ENCODE measurements around the gene DUSP8.
"Not testable (repeated sequence)": the region's sequence is repeated elsewhere in the genome, so short reads cannot be mapped to it uniquely, and the experiment has no call there.

DUSP8 gene

DNA sequence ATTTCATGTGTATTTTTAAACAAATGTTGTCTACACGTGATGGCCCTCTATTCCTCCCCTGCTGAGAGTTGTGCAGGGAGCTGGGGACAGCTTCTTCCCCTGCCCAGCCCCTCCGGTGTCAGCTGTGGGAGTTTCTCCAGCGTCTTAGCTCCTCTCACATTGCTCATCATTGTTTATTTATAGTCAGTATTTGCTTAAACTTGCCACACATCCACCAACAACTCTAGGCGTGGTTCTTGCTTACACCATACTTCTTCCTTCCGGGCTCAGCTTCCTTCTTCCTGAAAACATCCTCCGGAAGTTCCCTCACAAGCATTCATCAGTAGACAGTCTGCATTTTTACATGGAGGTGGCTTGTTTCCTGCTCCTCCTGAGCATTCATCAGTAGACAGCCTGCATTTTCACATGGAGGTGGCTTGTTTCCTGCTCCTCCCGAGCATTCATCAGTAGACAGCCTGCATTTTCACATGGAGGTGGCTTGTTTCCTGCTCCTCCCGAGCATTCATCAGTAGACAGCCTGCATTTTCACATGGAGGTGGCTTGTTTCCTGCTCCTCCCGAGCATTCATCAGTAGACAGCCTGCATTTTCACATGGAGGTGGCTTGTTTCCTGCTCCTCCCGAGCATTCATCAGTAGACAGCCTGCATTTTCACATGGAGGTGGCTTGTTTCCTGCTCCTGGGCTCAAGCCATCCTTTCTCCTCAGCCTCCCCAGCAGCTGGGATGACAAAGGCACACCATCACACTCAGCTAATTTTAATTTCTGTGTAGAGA lies 17.3 kb upstream of the DUSP8 start:
- DNase-seq = not testable (repeated sequence)

DNA sequence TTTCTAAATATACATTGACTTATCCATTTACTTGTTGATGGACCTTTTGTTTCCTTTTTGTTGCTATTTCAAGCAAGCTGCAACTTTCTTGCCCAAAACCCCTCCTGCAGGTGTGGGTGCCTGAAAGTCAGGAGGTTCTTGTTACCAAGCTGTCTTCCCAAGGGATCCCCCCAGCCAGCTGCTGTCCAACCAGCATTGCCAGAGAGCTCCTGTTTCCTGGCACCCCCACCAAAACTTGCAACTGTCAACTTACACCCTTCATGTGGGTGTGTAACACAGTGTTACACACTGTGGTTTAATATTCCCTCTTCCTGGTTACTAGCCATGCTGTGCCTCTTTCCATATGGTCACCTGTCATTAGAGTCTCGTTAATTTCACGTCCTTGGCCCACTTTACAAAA lies 14.6 kb upstream of the DUSP8 start:
- no peak for DNase-seq

DNA sequence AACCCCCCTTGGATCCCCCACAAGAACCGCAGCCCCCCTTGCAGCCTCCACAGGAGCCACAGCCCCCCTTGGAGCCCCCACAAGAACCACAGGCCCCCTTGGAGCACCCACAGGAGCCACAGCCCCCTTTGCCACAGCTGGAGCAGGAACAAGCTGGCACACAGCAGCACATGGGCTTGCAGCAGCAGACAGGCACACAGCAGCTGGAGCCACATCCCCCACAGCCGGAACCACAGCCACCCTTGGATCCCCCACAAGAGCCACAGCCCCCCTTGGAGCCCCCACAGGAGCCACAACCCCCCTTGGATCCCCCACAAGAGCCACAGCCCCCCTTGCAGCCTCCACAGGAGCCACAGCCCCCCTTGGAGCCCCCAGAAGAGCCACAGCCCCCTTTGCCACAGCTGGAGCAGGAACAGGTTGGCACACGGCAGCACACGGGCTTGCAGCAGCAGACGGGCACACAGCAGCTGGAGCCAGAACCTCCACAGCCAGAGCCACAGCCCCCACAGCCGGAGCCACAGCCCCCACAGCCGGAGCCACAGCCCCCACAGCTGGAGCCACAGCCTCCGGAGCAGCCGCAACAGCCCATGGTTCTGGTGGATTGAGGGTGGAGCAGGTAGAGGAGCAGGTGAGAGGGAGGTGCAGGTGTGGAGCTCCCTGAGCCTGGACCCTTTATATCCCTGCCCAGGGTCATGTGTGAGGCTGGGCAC lies 12.7 kb upstream of the DUSP8 start, which contains the start of gene KRTAP5-1:
Gene KRTAP5-1, minus strand, starts transcription at position 623 of the 710 bp plus-strand sequence. Its CDS starts 34 bp downstream, at position 589.
- DNase-seq = not testable (repeated sequence)

DNA sequence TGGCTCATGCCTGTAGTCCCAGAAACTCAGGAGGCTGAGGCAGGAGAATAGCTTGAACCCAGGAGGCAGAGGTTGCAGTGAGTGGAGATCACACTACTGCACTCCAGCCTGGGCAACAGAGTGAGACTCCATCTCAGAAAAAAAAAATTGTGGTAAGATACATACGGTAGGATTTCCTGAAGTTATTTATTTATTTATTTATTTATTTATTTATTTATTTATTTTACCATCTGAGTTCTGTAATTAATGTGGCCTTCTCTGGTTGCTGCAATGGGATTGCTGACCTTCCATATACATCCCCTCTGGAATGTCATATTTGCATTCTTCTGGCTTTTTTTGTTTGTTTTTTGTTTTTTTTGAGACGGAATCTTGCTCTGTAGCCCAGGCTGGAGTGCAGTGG lies 10.8 kb upstream of the DUSP8 start:
- not testable (repeated sequence) for DNase-seq

DNA sequence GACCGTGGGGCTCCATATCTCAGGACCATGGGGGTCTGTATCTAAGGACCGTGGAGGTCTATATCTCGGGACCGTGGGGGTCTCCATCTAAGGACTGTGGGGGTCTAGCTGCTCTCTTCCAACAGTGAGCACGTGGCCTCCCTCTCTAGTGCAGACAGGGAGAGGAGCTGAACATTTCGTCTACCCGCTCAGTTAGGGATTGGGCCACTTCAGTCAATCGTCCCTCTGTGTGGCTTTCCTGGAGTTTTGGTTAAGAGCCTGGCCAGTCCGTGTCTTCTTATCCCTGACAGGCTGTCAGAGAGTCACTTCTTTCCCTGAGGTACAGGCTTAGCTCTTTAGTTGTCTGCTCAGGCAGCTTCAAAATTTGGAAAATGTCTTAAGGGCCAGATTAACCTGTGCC lies 9.9 kb upstream of the DUSP8 start:
- DNase-seq = no peak

DNA sequence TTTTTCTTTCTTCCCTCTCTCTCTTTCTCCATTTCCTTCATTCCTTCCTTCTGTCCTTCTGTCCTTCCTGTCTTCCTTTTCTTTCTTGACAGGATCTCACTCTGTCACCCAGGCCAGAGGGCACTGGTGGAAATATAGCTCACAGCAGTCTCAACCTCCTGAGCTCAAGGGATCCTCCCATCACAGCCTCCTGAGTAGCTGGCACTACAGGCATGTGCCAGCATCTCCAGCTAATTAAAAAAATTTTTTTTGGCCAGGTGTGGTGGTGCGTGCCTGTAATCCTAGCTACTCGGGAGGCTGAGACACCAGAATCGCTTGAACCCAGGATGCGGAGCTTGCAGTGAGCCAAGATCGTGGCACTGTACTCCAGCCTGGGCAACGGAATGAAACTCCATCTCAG lies 4.8 kb upstream of the DUSP8 start:
- no peak for DNase-seq

DNA sequence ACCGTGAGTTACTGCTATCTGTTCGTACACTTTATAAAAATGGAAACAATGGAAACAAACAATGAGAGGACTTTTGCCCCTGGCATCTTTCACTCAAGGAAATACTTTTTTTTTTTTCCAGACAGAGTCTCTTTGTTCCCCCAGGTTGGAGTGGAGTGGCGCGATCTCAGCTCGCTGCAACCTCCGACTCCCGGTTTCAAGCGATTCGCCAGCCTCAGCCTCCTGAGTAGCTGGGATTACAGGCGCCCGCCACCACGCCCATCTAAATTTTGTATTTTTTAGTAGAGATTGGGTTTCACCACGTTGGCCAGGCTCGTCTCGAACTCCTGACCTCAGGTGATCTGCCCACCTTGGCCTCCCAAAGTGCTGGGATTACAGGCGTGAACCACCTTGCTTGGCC lies 3.7 kb upstream of the DUSP8 start:
- not testable (repeated sequence) for DNase-seq

DNA sequence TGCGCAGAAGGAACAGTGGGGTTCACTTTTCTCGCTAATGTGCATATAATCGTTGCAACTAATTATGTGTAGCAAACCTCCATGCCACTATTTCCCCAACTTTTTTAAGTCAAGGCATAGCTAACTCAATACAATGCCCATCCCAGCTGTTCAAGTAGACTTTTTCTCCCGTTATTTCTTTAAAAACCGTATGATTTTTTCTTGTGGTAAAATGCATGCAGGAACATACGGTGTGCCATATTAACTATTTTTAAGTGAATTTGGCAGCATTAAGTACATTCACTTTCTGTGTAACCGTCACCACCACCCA lies 2.8 kb upstream of the DUSP8 start:
- no peak for DNase-seq

DNA sequence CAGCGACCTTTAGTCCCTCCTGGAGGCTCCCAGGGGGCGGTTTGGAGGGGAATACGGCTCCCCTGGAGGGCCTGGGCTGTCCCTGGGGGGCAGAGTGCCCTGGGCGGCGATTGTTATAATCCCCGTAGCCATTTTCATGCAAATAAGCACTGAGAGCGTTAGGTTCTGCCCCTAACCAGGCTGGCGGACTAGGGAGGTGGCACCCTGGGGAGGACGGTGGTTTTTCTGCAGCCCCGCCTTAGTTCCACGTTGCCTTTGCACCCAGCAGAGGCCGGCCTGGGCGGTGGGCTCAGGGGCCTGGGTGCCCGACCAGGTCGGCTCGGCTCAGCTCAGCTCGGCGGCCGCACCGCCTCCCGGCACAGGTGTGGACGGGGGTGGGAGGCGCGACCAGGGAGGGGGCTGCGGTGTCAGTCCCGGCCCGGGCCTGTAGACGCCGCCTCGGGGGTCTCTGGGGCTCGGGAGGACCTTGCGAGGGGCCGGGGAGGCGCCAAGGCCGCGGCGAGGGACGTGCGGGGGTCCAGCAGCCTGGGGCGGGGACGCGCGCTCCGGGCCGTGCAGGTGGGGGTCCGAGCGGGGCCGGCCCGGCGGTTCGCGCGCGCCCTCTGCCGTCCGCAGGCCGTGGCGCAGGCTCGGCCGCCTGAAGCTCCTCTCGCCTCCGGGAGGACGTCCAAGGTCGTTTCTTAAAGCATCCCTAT lies 2.3 kb upstream of the DUSP8 start:
- DNase-seq = peak; percentile 85

DNA sequence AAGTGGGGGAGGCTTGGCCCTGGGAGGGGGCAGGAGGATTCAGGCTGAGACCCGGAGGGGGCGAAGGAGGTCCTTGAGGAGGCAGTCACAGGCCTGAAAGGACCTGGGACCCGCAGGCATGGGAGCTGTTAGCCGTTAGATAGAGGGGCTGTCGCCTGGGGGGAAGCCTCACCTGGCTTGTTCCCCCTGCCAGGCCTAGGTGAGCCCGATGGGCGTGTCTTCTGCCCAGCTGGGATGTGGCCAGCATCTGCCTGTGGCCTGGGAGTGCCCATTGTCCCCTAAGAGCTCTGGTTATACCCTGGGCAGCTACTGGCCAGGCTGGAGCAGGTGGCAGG lies 1.8 kb upstream of the DUSP8 start:
- no peak for DNase-seq

DNA sequence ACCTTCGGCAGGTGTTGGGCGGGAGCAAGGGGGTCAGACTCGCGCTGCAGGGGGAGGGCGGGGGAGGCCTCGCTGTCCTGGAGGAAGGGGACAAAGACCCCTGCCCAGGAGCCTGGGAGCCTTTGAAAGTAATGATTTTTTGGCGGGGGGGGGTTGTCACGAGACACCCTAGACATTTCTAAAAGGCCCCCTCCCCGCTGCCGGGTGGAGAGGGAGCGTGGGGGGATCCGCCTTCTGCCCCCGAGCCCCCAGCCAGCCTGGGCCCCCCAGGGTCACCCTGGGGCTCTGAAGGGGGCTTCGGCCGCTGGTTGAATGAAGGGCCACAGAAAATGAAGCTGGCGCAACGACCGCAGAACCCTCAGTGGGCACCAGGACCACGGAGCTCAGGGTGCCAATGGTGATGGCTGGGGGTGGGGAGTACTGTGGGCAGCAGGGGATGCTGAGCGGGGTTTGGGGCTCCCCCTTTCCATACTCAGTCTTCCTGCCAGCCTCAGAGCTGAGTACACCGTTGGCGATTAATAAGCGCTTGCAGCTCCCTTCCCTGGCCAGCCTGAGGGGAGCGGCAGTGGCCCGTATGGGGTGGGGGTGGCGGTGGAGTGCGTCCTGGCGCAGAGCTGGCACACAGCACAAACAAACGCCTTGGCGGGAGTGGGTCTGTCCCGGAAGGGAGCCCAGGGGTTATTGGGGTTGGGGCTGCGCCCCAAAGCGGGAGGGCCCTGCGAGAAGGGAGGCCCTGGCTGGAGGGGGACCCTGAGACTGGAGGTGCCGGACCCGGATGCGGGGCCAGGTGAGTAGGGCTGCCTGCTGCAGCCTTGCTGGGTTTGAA lies 1.2 kb upstream of the DUSP8 start:
- peak; percentile 46 for DNase-seq

DNA sequence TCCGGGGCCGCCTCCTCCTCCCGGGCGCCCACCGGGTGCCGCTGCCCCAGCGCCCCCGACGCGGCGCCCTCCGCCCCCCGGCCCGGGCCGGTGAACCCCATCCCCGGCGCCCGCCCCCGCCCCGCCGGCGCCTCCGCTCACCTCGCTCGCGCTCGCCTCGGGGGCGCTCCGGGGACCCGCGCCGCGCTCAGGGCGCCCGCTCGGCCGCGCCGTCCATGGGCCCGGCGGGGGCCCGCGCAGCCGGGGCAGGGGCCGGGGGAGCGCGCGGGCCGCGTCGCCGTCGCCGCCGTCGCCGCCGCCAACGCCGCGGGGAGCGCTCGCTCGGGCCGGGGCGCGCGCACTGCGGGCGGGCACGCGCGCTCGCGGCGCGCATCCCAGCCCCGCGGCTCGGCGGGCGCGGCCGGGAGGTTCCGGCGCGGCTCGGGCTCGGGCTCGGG lies 293 bp downstream of the DUSP8 start:
- no peak for DNase-seq

DNA sequence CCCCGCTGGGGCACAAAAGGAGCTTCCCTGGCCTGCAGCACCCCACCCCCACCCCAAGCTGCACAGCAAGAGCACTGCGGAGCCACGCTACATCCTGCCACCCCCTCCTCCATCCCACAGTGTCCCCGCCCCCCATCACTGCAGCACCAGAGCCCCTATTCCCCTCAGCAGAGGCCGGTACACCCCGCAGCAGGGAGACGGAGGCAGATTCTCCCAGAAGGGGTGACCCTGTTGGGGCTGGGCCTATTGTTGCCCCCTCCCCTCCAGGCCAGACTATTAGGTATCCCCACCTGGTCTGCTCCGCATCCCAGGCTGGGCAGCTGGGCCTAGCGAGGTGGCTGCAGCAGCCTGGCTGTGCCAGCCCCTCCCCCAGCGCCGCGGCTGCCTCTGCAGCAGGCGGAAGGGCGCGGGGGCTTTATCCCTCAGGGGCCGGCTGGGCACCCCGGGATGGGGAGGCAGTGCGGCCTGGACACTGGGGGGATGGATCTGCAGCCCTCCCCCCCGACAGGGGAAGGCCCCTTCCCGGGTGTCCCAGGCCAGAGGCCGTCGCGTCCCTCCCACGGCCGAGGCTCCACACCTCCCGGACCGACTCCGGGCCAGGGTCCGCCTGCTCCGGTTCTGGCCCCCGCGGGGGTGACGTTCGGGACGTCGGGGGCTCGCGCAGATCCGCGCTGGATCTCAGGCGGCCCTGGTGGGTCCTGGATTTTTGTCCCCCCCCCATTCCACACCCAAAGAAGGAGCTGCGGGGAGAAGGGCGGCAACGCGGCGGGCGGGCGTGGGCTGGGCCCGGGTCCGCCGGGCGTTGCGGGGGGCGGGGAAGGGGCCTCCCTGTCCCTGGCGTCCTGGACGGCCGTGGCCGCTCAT lies 943 bp downstream of the DUSP8 start:
- no peak for DNase-seq

DNA sequence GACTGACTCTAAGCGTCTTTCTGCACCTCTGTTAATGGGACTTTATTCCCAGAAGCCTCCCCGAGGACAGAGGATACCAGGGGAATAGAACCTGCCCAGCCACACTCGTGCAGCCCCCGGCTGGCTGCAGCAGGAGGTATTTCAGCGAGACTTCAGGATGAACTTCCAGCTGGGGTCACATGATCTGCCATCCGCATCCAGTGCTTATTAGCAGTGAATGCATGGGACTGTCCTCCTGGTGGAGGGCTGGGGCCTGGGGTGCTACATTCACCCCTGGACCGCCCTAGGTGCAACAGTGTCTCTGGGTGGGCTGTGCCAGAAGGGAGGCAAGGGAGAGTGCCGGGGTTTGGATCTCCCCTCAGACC lies 1.6 kb downstream of the DUSP8 start:
- DNase-seq = no peak

DNA sequence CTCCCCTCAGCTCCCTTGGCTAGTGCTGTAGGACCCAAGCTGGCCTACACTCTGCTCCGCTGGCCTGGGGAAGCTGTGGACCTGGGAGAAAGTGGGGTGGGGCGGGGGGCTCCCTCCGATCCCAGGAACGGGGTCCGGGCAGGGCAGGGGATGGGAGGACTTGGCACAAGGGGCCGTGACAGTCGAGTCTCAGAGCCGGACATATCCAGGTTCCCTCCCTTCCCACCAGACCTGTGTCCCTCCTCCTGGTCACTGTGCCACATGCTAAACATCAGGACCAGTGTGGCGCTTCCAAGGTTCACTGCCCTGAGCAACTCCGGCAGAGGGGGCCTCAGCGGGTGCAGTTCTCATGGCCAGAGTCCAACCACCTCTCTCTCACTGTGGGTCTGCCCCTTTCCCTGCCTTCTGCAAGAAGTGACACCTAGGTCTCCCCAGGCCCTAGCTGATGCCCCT lies 2.0 kb downstream of the DUSP8 start:
- no peak for DNase-seq

DNA sequence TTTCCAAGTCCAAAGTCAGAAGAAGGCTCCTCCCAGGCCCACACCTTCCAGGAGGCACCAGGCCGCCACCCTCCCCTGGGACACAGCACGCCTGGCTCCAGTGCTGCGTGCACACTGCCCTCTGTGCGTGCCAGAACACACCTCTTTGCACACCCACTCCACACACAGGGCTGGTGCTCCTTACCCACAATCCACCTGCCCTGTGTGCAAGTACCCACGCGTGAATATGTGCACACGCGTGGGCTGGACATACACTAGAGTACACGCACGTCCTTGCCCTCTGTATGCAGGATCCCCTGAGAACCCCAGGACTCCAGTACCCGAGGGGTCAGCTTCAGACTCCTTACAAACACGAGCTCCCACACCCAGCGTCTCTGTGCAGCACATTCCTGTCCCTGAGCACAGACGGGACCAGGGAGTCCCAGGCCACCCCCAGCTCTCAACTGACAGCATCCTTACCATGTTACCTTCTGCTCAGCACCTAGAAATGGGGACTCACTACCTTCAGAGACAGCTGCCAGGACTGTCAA lies 2.8 kb downstream of the DUSP8 start:
- no peak for DNase-seq

DNA sequence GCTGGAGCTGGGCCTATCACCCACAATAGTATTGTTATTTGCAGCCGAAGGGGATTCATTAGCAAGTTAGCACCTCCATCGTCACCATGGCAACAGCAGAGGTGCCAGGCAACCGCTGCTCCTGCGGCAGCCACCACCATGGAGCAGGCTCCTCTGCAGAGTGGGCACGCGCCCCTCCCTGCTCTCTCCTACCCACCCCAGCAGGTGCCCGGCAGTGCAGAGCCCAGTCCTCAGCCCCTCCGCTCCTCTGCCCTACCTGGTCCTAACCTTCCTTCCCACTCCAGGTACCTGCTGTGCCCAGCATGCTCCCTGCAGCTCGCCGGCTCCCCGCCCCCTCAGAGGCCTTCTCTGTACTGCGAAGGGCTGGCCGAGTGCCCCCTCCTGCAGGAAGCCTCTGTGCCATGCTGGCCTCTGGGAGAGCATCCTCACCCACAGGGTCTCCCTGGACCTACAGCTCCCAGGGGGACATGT lies 3.6 kb downstream of the DUSP8 start:
- DNase-seq = no peak

DNA sequence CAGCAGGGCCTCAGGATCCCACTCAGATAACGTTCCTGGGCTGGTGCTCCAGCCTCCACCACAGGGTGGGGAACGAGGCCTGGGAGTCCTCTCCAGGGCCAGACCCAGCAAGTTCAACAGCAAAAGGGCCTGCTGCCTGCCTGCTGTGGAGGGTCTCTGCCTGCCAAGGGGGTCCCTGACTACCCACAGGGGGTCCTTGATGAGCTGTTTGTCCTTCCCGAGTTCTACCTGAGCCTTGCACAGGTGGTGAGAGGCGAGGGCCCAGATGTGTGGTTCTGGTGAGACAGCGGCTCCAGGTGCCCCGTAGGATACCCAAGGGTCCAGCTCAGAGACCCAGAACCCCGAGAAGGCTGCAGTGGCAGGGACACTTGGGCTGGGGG lies 4.4 kb downstream of the DUSP8 start:
- no peak for DNase-seq

DNA sequence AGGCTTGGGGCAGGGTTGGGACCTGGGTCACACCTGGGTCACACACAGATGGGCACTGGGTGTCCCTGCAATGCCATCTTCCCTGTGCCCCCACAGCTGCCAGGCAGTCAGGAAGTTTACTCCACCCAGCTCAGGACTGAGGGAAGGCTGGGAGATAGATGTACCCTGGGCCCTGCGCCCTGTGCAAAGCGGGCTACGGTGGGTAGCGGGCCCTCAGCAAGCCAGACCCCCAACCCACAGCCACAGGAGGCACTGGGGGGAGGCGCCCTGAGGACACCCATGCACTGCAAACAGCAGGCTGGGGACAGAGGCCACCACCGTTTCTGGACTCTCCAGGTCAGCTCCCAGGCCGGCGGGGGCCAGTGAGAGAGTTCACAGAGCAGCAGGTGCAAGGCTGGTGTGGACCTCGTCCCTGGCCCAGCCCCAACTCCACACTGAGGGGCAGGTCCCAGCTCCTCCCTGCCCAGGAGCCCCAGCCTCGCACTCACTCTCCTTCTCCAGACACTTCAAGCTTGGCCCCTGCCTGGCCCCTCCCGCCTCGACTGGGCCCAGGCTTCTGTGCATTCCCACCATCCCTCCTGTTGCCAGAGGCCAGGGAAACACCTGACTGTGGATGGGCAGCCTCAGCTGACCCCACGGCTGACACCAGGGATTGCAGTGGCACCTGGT lies 4.9 kb downstream of the DUSP8 start:
- no peak for DNase-seq

DNA sequence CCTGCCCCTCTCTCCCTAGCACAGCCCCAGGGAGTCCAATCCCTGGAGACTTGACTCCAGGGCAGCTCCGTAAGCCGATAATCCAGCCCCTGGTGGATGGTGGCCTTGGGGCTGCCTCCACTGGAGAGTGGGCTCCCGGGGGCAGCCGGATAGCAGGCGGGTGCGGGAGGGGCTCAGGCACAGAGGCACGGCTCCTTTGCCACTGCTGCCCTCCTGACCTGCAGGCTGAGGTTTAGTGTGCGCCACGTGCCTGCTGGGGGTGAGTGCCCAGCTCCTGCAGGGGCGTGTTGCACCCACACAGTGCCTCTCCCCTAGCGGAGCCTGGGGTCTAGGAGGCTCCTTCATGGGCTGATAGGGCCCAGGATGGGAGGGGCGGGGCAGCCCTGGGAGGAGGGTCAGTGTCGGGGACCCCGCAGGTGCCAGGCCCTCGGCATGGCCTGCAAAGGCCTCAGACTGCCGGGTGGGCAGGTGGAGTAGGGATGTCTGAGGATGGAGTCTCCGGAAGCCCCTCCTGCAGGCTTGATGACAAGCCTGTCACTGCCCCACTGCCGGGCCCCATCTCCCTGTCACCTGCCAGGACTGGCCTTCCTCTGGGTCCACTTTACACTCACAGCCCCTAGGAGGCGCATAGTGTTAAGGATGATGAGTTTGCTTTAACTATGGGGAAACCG lies 5.6 kb downstream of the DUSP8 start:
- no peak for DNase-seq

DNA sequence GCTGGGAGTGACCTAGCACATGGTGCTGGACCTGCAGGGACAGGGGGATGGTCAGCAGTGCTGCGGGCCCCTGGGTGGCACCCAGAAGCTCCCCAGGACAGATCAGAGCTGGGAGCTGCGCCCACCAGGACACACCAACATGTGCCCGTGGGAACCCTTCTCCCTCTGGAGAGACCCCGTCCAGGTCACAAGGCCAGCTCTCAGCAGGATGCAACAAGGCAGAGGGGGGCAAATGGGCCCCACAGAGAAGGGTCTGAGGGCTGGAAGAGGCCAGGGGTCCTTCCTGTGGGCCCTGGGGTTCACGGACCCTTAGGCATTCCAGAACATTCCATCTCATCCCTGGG lies 6.2 kb downstream of the DUSP8 start:
- no peak for DNase-seq

Measured in NCI-H774 (cell line).